IMR-90 (cell line): ENCODE results near the gene SMC1B. TPM values are rescaled to one million over a fixed set of nuclear protein-coding genes. Genes with fewer than 3 reads are reported as not detected.

Experiments
- ATAC-seq: fragments of 200-7000 bp; cut with Tn5 transposase; 2 replicates; pipeline ENCODE4 v1.9.1; 2020; ENCODE audit warnings: low read depth, mild to moderate bottlenecking, moderate library complexity
- BruUV-seq: library from RNA; stranded (reverse); fragments of 400-500 nt; replicated peaks from 2 replicates; lab custom pipeline; 2021; lab: Mats Ljungman, UMichigan
- CTCF ChIA-PET: fragments of 300-600 bp; formaldehyde crosslinking; extraction: SDS; loops from one replicate; lab custom pipeline; 2021; ENCODE audit warnings: antibody characterized with exemption; lab: Yijun Ruan, JAX
- POLR2A ChIA-PET: fragments of 300-600 bp; sonication (Branson Sonifier 250); formaldehyde crosslinking; loops from one replicate; lab custom pipeline; 2022; ENCODE audit warnings: antibody characterized with exemption; ENCODE audit not compliant: unreplicated experiment; lab: Charles Lee
- DNase-seq: peaks from one replicate; pipeline ENCODE4 v3.0.0; 2013
- H2AFZ ChIP-seq: replicated peaks from 2 replicates; pipeline ENCODE3; 2013; ENCODE audit warnings: low read length, mild to moderate bottlenecking; ENCODE audit not compliant: poor library complexity
- H2AK5ac ChIP-seq: 2 replicates; pipeline ENCODE4 v1.6.1; 2013; ENCODE audit warnings: low read depth, low read length, inconsistent platforms
- H2AK9ac ChIP-seq: replicated peaks from 2 replicates; pipeline ENCODE3; 2013; ENCODE audit warnings: mild to moderate bottlenecking, low read depth, low read length, moderate library complexity; ENCODE audit not compliant: poor library complexity
- H2BK120ac ChIP-seq: 2 replicates; pipeline ENCODE4 v1.6.1; 2013; ENCODE audit warnings: low read depth, low read length, inconsistent platforms
- H2BK15ac ChIP-seq: 3 replicates; pipeline ENCODE4 v1.6.1; 2013; ENCODE audit warnings: low read depth, low read length, inconsistent platforms
- H2BK20ac ChIP-seq: 2 replicates; pipeline ENCODE4 v1.6.1; 2013; ENCODE audit warnings: low read depth, mild to moderate bottlenecking, inconsistent platforms, low read length, moderate library complexity
- H2BK5ac ChIP-seq: 2 replicates; pipeline ENCODE4 v1.6.1; 2013; ENCODE audit warnings: mild to moderate bottlenecking, low read depth, low read length, inconsistent platforms; ENCODE audit not compliant: poor library complexity, severe bottlenecking
- H3K14ac ChIP-seq: replicated peaks from 2 replicates; pipeline ENCODE4 v1.6.1; 2013; ENCODE audit warnings: low read depth, low read length, inconsistent platforms
- H3K18ac ChIP-seq: 2 replicates; pipeline ENCODE4 v1.6.1; 2013; ENCODE audit warnings: low read depth, low read length, control low read depth
- H3K23ac ChIP-seq: 2 replicates; pipeline ENCODE4 v1.6.1; 2013; ENCODE audit warnings: low read depth, low read length, inconsistent platforms
- H3K27ac ChIP-seq: 2 replicates; pipeline ENCODE4 v1.5.1; 2013; ENCODE audit warnings: mild to moderate bottlenecking, control low read depth, low read length; ENCODE audit not compliant: insufficient read depth
- H3K27me3 ChIP-seq: 2 replicates; pipeline ENCODE4 v1.6.1; 2013; ENCODE audit warnings: low read length; ENCODE audit not compliant: control insufficient read depth, insufficient read depth
- H3K36me3 ChIP-seq: 2 replicates; pipeline ENCODE4 v1.6.1; 2013; ENCODE audit warnings: low read length, mixed read lengths; ENCODE audit not compliant: control insufficient read depth, insufficient read depth
- H3K4ac ChIP-seq: 2 replicates; pipeline ENCODE4 v1.6.1; 2013; ENCODE audit warnings: low read depth, low read length, inconsistent platforms
- H3K4me1 ChIP-seq: 2 replicates; pipeline ENCODE4 v1.6.1; 2013; ENCODE audit warnings: low read length, mixed read lengths; ENCODE audit not compliant: control insufficient read depth, insufficient read depth
- H3K4me2 ChIP-seq: 2 replicates; pipeline ENCODE4 v1.6.1; 2013; ENCODE audit warnings: low read depth, mild to moderate bottlenecking, control low read depth, low read length, moderate library complexity
- H3K4me3 ChIP-seq: 2 replicates; pipeline ENCODE4 v1.5.1; 2013; ENCODE audit warnings: low read depth, mild to moderate bottlenecking, control low read depth, low read length, moderate library complexity; ENCODE audit not compliant: insufficient read depth
- H3K56ac ChIP-seq: 2 replicates; pipeline ENCODE4 v1.6.1; 2013; ENCODE audit warnings: low read length, inconsistent platforms; ENCODE audit not compliant: insufficient read depth; ENCODE audit errors: extremely low read depth
- H3K79me1 ChIP-seq, 2 experiments: 2 replicates each; pipeline ENCODE4 v1.6.1; 2013; ENCODE audit warnings: low read length in 2 of 2, inconsistent platforms in 1 of 2, low read depth in 1 of 2
- H3K9ac ChIP-seq: 2 replicates; pipeline ENCODE4 v1.6.1; 2013; ENCODE audit warnings: low read depth, low read length, control low read depth
- H3K9me1 ChIP-seq: 2 replicates; pipeline ENCODE4 v1.6.1; 2013; ENCODE audit warnings: low read length, inconsistent platforms; ENCODE audit not compliant: insufficient read depth
- H3K9me3 ChIP-seq: 2 replicates; pipeline ENCODE4 v1.6.1; 2013; ENCODE audit warnings: low read length; ENCODE audit not compliant: control insufficient read depth, insufficient read depth
- H4K20me1 ChIP-seq: 2 replicates; pipeline ENCODE4 v1.6.1; 2013; ENCODE audit warnings: low read length, inconsistent platforms; ENCODE audit not compliant: insufficient read depth
- H4K5ac ChIP-seq: 2 replicates; pipeline ENCODE4 v1.6.1; 2013; ENCODE audit warnings: mild to moderate bottlenecking, low read depth, low read length, control low read depth
- H4K8ac ChIP-seq, 2 experiments: 2 replicates each; pipeline ENCODE4 v1.6.1; 2013; ENCODE audit warnings: low read depth in 2 of 2, low read length in 2 of 2, control low read depth in 1 of 2, inconsistent platforms in 1 of 2
- H4K91ac ChIP-seq: 2 replicates; pipeline ENCODE4 v1.6.1; 2013; ENCODE audit warnings: low read depth, low read length, inconsistent platforms; ENCODE audit not compliant: insufficient read depth
- BHLHE40 ChIP-seq: fragments of 150-350 bp; IDR thresholded peaks from 2 replicates; pipeline ENCODE4 v1.6.1; 2016; ENCODE audit warnings: mild to moderate bottlenecking, low read depth, low read length
- FOS ChIP-seq: fragments of 150-350 bp; IDR thresholded peaks from 2 replicates; pipeline ENCODE4 v1.6.1; 2016; ENCODE audit warnings: low read depth, low read length
- MXI1 ChIP-seq: IDR thresholded peaks from 2 replicates; pipeline ENCODE4 v1.6.1; 2012; ENCODE audit warnings: low read depth, mild to moderate bottlenecking, low read length, moderate library complexity, borderline replicate concordance
- NFE2L2 ChIP-seq: fragments of 150-350 bp; IDR thresholded peaks from 2 replicates; pipeline ENCODE4 v1.6.1; 2016; ENCODE audit warnings: low read depth, mild to moderate bottlenecking, low read length
- POLR2A ChIP-seq: IDR thresholded peaks from 2 replicates; pipeline ENCODE4 v1.6.1; 2012; ENCODE audit warnings: mild to moderate bottlenecking, low read depth, low read length
- RFX5 ChIP-seq: IDR thresholded peaks from 2 replicates; pipeline ENCODE4 v1.8.0; 2012; ENCODE audit warnings: low read depth, mild to moderate bottlenecking, low read length, moderate library complexity
- SMC3 ChIP-seq: fragments of 150-350 bp; IDR thresholded peaks from 2 replicates; pipeline ENCODE4 v1.6.1; 2016; ENCODE audit warnings: low read depth, mild to moderate bottlenecking, antibody characterized with exemption, low read length, moderate library complexity
- WGBS, 2 experiments: methylation state at CpG; one replicate each; pipeline versions ENCODE4 v1.1.5 to v1.1.7; 2013; ENCODE audit warnings: missing lambda C conversion rate in 2 of 2; ENCODE audit not compliant: insufficient read length in 1 of 2; ENCODE audit errors: extremely low coverage in 2 of 2; 5-methylcytosine and 5-hydroxymethylcytosine counted together
- dilution Hi-C: fragments of 300-500 bp; cut with HindIII; formaldehyde crosslinking; loops from one replicate; pipeline ENCODE4 v1.14.3; 2018; ENCODE audit warnings: low sequenced_read_pairs; ENCODE audit not compliant: unreplicated experiment
- in situ Hi-C: fragments of 300-500 bp; cut with MboI; formaldehyde crosslinking; loops from 3 replicates; pipeline ENCODE4 v1.14.3; 2019; ENCODE audit warnings: low sequenced_read_pairs, inconsistent platforms, mixed read lengths
- intact Hi-C: fragments of 100-400 bp; cut with micrococcal nuclease; formaldehyde crosslinking; loops from 2 replicates; pipeline ENCODE4 v1.10.0; 2022
- polyA plus RNA-seq, 3 experiments: library from polyadenylated mRNA; depleted of rRNA; stranded (reverse); fragments of >200 nt; gene quantifications; 2 replicates each; pipeline ENCODE4 v1.2.3, GENCODE V29; 2012; ENCODE audit warnings: low replicate concordance in 1 of 3
- total RNA-seq: library from RNA; depleted of rRNA; stranded (reverse); fragments of >200 nt; gene quantifications from 2 replicates; pipeline ENCODE4 v1.2.3, GENCODE V29; 2012

SMC1B gene
- total and polyA plus RNA-seq, 2 of the 4 experiments (the other 2 are of a cell fraction) = not detected

DNA sequence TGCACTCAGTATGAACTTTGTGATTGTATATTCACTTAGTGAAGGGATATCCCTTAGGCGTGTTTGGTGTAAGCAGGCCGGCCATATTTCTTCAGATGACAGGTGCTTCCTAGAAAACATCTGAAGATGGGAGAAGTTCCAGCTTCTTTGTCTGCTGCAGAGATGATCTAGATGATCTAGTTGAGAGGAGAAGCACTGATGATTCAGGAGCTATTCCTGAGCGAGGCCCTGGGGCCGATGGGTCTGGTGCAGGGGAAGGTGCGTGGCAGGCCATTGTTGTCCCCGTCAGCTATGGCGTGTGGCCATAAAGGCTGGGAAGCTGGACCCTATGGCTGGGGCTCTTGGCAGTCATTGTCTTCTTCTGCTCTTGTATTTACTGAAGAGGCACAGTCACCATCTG lies 89.7 kb downstream of the SMC1B start:
- no peak for ATAC-seq
- no peak overlapping the region for H2AFZ ChIP-seq
- intact Hi-C loops (no loop called here), dilution Hi-C loops (no loop called here), in situ Hi-C loops (no loop called here)
- H2AK5ac ChIP-seq = no peak overlapping the region
- H3K18ac ChIP-seq = no peak overlapping the region
- H3K23ac ChIP-seq = no peak overlapping the region
- H4K5ac ChIP-seq = no peak overlapping the region
- H4K91ac ChIP-seq = no peak overlapping the region
- WGBS, 2 experiments = 100% methylated on average over 2 of the region's 7 CpGs; no CpG with 5 or more reads in 1 of the 2 experiments
- peaks cover 21 to 58% of the 10 kb centered on the region in 2 experiments for H3K79me1 ChIP-seq
- no peak overlapping the region for H3K27ac ChIP-seq
- peaks cover 39% of the 10 kb centered on the region for H3K36me3 ChIP-seq
- no peak overlapping the region for H3K56ac ChIP-seq
- no peak overlapping the region for H3K4me3 ChIP-seq
- no peak overlapping the region for H2BK120ac ChIP-seq
- no peak overlapping the region for H2BK15ac ChIP-seq
- no peak overlapping the region for H2BK5ac ChIP-seq
- DNase-seq = no peak
- H3K4ac ChIP-seq = no peak overlapping the region
- no TSS peak for BruUV-seq
- no peaks in the 10 kb centered on the region for H3K27me3 ChIP-seq
- ChIA-PET POLR2A (no interaction called here), CTCF (interaction anchor here (0.6 to 0.7 kb wide), 3 partner anchors 25 to 153 kb away, joined by 3 read pairs; no protein-coding TSS in a partner anchor)
- H3K9me3 ChIP-seq = no peaks in the 10 kb centered on the region
- peaks cover 13% of the 10 kb centered on the region for H3K4me1 ChIP-seq
- no peak overlapping the region for H3K4me2 ChIP-seq
- H3K9me1 ChIP-seq = peaks cover 21% of the 10 kb centered on the region
- H2AK9ac ChIP-seq = no peak overlapping the region
- H2BK20ac ChIP-seq = no peak overlapping the region
- H4K8ac ChIP-seq = no peak overlapping the region
- peaks cover 19% of the 10 kb centered on the region for H4K20me1 ChIP-seq
- H3K14ac ChIP-seq = no peak overlapping the region
- no peak for TF ChIP-seq FOS
- TF ChIP-seq NFE2L2 = no peak
- TF ChIP-seq RFX5 = no peak
- TF ChIP-seq SMC3 = no peak
- no peak for TF ChIP-seq POLR2A
- TF ChIP-seq BHLHE40 = no peak
- no peak for TF ChIP-seq MXI1
- H3K9ac ChIP-seq = no peak overlapping the region
